ENCODE data around the gene NYAP1.

- no peak for TF ChIP-seq CTCF (IDR thresholded peaks at IDR 0.05)
- TF ChIP-seq POLR2A (IDR thresholded peaks at IDR 0.05) = no peak
Observed at GRCh38 chr7:100492738-100493475, 9.2 kb downstream of the NYAP1 start.

Data from lower leg skin (tissue), 3 donors.